ENCODE measurements around the gene SNRPA. TPM values are rescaled to one million over a fixed set of nuclear protein-coding genes. Genes with fewer than 3 reads are reported as not detected.
A peak's percentile ranks its signal among the peaks of the same experiment; 100 is the strongest.

The SNRPA gene
- total and polyA plus RNA-seq, 2 of the 4 experiments (the other 2 are of a cell fraction): 30.3 to 81.3 TPM

DNA sequence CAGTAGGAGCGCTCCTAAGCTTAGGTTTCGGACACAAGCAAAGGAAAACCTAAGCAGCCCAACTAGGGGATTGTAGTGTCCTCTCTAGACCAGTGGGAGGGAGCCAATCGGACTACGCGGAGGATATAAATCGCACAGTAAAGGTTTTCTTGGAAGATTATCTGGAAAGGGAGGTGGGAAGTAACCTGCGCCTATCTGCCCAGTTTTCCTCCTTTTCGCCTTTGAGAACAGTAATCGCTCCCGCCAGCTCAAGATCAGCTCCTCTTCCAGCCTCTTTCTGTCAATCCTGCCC, 26.6 kb downstream of the SNRPA start (continued):
- TF ChIP-seq, protein P1, sequence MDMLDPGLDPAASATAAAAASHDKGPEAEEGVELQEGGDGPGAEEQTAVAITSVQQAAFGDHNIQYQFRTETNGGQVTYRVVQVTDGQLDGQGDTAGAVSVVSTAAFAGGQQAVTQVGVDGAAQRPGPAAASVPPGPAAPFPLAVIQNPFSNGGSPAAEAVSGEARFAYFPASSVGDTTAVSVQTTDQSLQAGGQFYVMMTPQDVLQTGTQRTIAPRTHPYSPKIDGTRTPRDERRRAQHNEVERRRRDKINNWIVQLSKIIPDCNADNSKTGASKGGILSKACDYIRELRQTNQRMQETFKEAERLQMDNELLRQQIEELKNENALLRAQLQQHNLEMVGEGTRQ (IDR thresholded peaks at IDR 0.05; ENCODE audit: low read depth, low read length): no peak
- TF ChIP-seq CHD1 (IDR thresholded peaks at IDR 0.05; ENCODE audit: low read depth, low read length): no peak

DNA sequence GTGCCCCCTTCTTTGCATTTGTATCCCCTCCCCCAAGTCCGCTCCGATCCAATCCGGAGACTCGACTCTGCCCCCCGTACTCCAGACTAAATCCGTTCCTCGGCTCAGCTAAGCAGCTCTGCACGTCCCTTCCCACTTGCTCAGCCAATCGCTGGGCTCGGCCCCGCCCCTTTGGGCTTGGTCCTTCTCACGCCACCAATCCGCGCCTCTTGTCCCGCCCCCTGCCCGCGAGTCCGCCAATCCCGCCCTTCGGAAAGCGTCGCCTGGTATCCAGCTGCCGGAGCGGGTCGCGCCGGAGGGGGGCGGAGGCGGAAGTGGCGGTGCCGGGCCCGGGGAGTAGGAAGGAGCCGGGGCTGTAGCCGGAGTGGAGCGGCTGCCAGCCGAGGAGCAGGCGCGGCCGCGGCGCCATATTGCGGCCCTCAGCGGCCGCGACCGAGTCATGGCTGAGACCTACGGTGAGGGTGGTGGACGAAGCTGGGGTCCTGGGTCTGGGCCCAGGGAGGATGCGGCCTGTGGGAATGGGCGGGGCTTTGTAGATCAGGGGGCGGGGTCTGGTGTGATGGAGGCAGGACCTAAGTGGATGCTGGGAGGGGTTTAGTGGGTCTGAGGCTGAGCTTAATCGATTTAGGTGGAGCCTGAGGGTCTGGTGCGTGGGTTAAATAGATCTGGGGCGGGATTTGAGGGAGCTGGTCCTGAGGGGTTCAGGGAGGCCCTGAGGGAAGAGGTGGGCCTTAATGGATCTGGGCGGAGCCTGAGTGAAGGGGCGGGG, 27.1 kb downstream of the SNRPA start, which contains the start of gene RAB4B:
TSS of gene RAB4B (plus strand) at position 311 of the 769 bp plus-strand sequence. CDS start at position 440, 129 bp downstream.
- H3K36me3 ChIP-seq (ENCODE audit: control insufficient read depth, insufficient read depth, low read length): no peaks in the 10 kb centered on the region
- peak within 1 kb of the TSS; percentile 91 for H3K4ac ChIP-seq (ENCODE audit: low read depth, low read length)
- H3K23ac ChIP-seq (ENCODE audit: low read depth, low read length): peak within 1 kb of the TSS; percentile 94
- H3K9me3 ChIP-seq (ENCODE audit: control insufficient read depth, insufficient read depth, low read length): no peaks in the 10 kb centered on the region
- intact Hi-C loops (cut with micrococcal nuclease): loop anchor here (2.0 kb wide), 1 partner anchor 27 kb away; the partner anchor contains the start of genes ACTMAP and SNRPA
- peak within 1 kb of the TSS; percentile 91 for H3K9ac ChIP-seq (ENCODE audit: low read depth, low read length)
- H3K18ac ChIP-seq (ENCODE audit: low read depth, low read length): peak within 1 kb of the TSS; percentile 64
- H4K5ac ChIP-seq (ENCODE audit: low read depth, low read length): peak within 1 kb of the TSS; percentile 63
- in situ Hi-C loops (cut with MboI; ENCODE audit: low sequenced_read_pairs): no loop called here
- TF ChIP-seq RFX5 (IDR thresholded peaks at IDR 0.05; ENCODE audit: low read depth, low read length): peak; percentile 72
- TF ChIP-seq, protein P1 (IDR thresholded peaks at IDR 0.05; ENCODE audit: low read depth, low read length): peak; percentile 62
- TF ChIP-seq, protein P2, sequence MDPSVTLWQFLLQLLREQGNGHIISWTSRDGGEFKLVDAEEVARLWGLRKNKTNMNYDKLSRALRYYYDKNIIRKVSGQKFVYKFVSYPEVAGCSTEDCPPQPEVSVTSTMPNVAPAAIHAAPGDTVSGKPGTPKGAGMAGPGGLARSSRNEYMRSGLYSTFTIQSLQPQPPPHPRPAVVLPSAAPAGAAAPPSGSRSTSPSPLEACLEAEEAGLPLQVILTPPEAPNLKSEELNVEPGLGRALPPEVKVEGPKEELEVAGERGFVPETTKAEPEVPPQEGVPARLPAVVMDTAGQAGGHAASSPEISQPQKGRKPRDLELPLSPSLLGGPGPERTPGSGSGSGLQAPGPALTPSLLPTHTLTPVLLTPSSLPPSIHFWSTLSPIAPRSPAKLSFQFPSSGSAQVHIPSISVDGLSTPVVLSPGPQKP (IDR thresholded peaks at IDR 0.05; ENCODE audit: borderline replicate concordance, low read depth, low read length): no peak
- TF ChIP-seq CHD1 (IDR thresholded peaks at IDR 0.05; ENCODE audit: low read depth, low read length): no peak
- TF ChIP-seq FOS (IDR thresholded peaks at IDR 0.05; ENCODE audit: low read depth, low read length): peak; percentile 72; the same call in 1 of the 2 replicates
- TF ChIP-seq RCOR1 (IDR thresholded peaks at IDR 0.05; ENCODE audit: insufficient replicate concordance, low read length): no peak
- no peak for TF ChIP-seq MAFK (IDR thresholded peaks at IDR 0.05; ENCODE audit: low read depth, low read length)
- TF ChIP-seq POLR2A (IDR thresholded peaks at IDR 0.05; ENCODE audit: low read depth, low read length): peak; percentile 88
- TF ChIP-seq SMC3 (IDR thresholded peaks at IDR 0.05; ENCODE audit: low read depth, low read length): no peak
- TF ChIP-seq MXI1 (IDR thresholded peaks at IDR 0.05; ENCODE audit: borderline replicate concordance, low read depth, low read length): peak; percentile 16; the same call in 1 of the 2 replicates
- TF ChIP-seq MAZ (IDR thresholded peaks at IDR 0.05; ENCODE audit: borderline replicate concordance, low read depth, low read length): peak; percentile 88
- no peak for TF ChIP-seq BHLHE40 (IDR thresholded peaks at IDR 0.05; ENCODE audit: low read depth, low read length)
- H3K9me1 ChIP-seq (ENCODE audit: insufficient read depth, low read length): peaks cover 10% of the 10 kb centered on the region
- H3K79me1 ChIP-seq (ENCODE audit: low read depth in 1 of 2, low read length in 2 of 2): peaks cover 8 to 18% of the 10 kb centered on the region in 2 experiments; a peak in 3 of 4 replicates
- ChIA-PET POLR2A (ENCODE audit: unreplicated experiment) (interaction anchor here (0.6 to 1.4 kb wide), 2 partner anchors 20 to 433 kb away, joined by 3 to 8 read pairs; partner anchors contain the start of gene EGLN2), CTCF (interaction anchor here (0.5 to 2.0 kb wide), 7 partner anchors 13 to 143 kb away, joined by 3 to 6 read pairs (median 3); partner anchors contain the start of gene EGLN2)
- H2BK15ac ChIP-seq (ENCODE audit: low read depth, low read length): peak within 1 kb of the TSS; percentile 31; the same call in 1 of the 3 replicates
- H4K8ac ChIP-seq (ENCODE audit: low read depth in 2 of 2, low read length in 2 of 2): peak within 1 kb of the TSS; percentile 17 to 94
- peak within 1 kb of the TSS; percentile 89 for H3K27ac ChIP-seq (ENCODE audit: insufficient read depth, low read length)
- H2BK5ac ChIP-seq (ENCODE audit: low read depth, low read length, poor library complexity, severe bottlenecking): peak within 1 kb of the TSS; percentile 88
- H4K20me1 ChIP-seq (ENCODE audit: insufficient read depth, low read length): peaks cover 9% of the 10 kb centered on the region; the same call in 1 of the 2 replicates
- H3K56ac ChIP-seq (ENCODE audit: extremely low read depth, insufficient read depth, low read length): peak within 1 kb of the TSS; percentile 91
- BruUV-seq (replicated peaks): no TSS peak
- peak within 1 kb of the TSS; percentile 94 for H3K4me2 ChIP-seq (ENCODE audit: low read depth, low read length)
- H2AFZ ChIP-seq (replicated peaks; ENCODE audit: low read length, poor library complexity): peak within 1 kb of the TSS; percentile 98
- peak within 1 kb of the TSS; percentile 67 for H4K91ac ChIP-seq (ENCODE audit: insufficient read depth, low read depth, low read length)
- peak within 1 kb of the TSS; percentile 93 for H2AK9ac ChIP-seq (replicated peaks; ENCODE audit: low read depth, low read length, poor library complexity)
- DNase-seq (peak; percentile 99), ATAC-seq (ENCODE audit: low read depth) (peak; percentile 88)
- peak within 1 kb of the TSS; percentile 77 for H2AK5ac ChIP-seq (ENCODE audit: low read depth, low read length)
- peak within 1 kb of the TSS; percentile 74 for H3K4me3 ChIP-seq (ENCODE audit: insufficient read depth, low read depth, low read length)
- no peaks in the 10 kb centered on the region for H3K27me3 ChIP-seq (ENCODE audit: control insufficient read depth, insufficient read depth, low read length)
- H3K4me1 ChIP-seq (ENCODE audit: control insufficient read depth, insufficient read depth, low read length): peaks cover 6% of the 10 kb centered on the region
- peak within 1 kb of the TSS; percentile 94 for H3K14ac ChIP-seq (replicated peaks; ENCODE audit: low read depth, low read length)
- no peak within 1 kb of the TSS for H2BK20ac ChIP-seq (ENCODE audit: low read depth, low read length)
- dilution Hi-C loops (cut with HindIII; ENCODE audit: low sequenced_read_pairs, unreplicated experiment): no loop called here
- peak within 1 kb of the TSS; percentile 26; the same call in 1 of the 2 replicates for H2BK120ac ChIP-seq (ENCODE audit: low read depth, low read length)
- WGBS, 2 experiments (ENCODE audit: extremely low coverage in 2 of 2, insufficient read length in 1 of 2): 1% methylated on average over 24 of the region's 56 CpGs; no CpG with 5 or more reads in 1 of the 2 experiments
